ENCODE results near the gene AMD1. TPM values are rescaled to one million over a fixed set of nuclear protein-coding genes. Genes with fewer than 3 reads are reported as not detected.
A peak's percentile ranks its signal among the peaks of the same experiment; 100 is the strongest.

Gene AMD1
- total and polyA plus RNA-seq, 10 of the 15 experiments (the other 5 are each of a cell fraction or from before 2014, with no cell fraction given), result 58.2 to 116 (median 79.3) TPM

- TF ChIP-seq SMAD5 (IDR thresholded peaks at IDR 0.05; ENCODE audit: low read depth) (peak; percentile 99), ZBED1 (IDR thresholded peaks at IDR 0.05; ENCODE audit: borderline replicate concordance) (peak; percentile 85), KDM1A (IDR thresholded peaks at IDR 0.05; ENCODE audit: borderline replicate concordance) (no peak), LARP7 (IDR thresholded peaks at IDR 0.05) (no peak), IKZF2 (IDR thresholded peaks at IDR 0.05) (peak in 1 of 2 experiments; percentile 26; a peak in 1 of 4 replicates), ATF2 (IDR thresholded peaks at IDR 0.05; ENCODE audit: low read length) (no peak; the same call in 1 of the 2 replicates), CHD1 (IDR thresholded peaks at IDR 0.05; ENCODE audit: low read depth, low read length) (no peak; the same call in 1 of the 2 replicates), DPF2 (IDR thresholded peaks at IDR 0.05) (peak; percentile 98), NFYA (IDR thresholded peaks at IDR 0.05; ENCODE audit: borderline replicate concordance, low read depth, low read length) (peak; percentile 50; the same call in 1 of the 2 replicates)
- TF ChIP-seq, protein P1, sequence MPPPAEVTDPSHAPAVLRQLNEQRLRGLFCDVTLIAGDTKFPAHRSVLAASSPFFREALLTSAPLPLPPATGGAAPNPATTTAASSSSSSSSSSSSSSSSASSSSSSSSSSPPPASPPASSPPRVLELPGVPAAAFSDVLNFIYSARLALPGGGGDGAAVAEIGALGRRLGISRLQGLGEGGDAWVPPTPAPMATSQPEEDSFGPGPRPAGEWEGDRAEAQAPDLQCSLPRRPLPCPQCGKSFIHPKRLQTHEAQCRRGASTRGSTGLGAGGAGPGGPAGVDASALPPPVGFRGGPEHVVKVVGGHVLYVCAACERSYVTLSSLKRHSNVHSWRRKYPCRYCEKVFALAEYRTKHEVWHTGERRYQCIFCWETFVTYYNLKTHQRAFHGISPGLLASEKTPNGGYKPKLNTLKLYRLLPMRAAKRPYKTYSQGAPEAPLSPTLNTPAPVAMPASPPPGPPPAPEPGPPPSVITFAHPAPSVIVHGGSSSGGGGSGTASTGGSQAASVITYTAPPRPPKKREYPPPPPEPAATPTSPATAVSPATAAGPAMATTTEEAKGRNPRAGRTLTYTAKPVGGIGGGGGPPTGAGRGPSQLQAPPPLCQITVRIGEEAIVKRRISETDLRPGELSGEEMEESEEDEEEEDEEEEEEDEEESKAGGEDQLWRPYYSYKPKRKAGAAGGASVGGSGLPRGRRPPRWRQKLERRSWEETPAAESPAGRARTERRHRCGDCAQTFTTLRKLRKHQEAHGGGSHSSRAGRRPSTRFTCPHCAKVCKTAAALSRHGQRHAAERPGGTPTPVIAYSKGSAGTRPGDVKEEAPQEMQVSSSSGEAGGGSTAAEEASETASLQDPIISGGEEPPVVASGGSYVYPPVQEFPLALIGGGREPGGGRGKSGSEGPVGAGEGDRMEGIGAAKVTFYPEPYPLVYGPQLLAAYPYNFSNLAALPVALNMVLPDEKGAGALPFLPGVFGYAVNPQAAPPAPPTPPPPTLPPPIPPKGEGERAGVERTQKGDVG (CRISPR knock-in tag; IDR thresholded peaks at IDR 0.05), result no peak
- TF ChIP-seq, protein P2, sequence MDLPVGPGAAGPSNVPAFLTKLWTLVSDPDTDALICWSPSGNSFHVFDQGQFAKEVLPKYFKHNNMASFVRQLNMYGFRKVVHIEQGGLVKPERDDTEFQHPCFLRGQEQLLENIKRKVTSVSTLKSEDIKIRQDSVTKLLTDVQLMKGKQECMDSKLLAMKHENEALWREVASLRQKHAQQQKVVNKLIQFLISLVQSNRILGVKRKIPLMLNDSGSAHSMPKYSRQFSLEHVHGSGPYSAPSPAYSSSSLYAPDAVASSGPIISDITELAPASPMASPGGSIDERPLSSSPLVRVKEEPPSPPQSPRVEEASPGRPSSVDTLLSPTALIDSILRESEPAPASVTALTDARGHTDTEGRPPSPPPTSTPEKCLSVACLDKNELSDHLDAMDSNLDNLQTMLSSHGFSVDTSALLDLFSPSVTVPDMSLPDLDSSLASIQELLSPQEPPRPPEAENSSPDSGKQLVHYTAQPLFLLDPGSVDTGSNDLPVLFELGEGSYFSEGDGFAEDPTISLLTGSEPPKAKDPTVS (IDR thresholded peaks at IDR 0.05; ENCODE audit: low read depth, low read length), result no peak; the same call in 1 of the 2 replicates
- TF ChIP-seq, protein P3, sequence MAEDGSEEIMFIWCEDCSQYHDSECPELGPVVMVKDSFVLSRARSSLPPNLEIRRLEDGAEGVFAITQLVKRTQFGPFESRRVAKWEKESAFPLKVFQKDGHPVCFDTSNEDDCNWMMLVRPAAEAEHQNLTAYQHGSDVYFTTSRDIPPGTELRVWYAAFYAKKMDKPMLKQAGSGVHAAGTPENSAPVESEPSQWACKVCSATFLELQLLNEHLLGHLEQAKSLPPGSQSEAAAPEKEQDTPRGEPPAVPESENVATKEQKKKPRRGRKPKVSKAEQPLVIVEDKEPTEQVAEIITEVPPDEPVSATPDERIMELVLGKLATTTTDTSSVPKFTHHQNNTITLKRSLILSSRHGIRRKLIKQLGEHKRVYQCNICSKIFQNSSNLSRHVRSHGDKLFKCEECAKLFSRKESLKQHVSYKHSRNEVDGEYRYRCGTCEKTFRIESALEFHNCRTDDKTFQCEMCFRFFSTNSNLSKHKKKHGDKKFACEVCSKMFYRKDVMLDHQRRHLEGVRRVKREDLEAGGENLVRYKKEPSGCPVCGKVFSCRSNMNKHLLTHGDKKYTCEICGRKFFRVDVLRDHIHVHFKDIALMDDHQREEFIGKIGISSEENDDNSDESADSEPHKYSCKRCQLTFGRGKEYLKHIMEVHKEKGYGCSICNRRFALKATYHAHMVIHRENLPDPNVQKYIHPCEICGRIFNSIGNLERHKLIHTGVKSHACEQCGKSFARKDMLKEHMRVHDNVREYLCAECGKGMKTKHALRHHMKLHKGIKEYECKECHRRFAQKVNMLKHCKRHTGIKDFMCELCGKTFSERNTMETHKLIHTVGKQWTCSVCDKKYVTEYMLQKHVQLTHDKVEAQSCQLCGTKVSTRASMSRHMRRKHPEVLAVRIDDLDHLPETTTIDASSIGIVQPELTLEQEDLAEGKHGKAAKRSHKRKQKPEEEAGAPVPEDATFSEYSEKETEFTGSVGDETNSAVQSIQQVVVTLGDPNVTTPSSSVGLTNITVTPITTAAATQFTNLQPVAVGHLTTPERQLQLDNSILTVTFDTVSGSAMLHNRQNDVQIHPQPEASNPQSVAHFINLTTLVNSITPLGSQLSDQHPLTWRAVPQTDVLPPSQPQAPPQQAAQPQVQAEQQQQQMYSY (CRISPR knock-in tag; IDR thresholded peaks at IDR 0.05), result no peak
- TF ChIP-seq, protein P4, sequence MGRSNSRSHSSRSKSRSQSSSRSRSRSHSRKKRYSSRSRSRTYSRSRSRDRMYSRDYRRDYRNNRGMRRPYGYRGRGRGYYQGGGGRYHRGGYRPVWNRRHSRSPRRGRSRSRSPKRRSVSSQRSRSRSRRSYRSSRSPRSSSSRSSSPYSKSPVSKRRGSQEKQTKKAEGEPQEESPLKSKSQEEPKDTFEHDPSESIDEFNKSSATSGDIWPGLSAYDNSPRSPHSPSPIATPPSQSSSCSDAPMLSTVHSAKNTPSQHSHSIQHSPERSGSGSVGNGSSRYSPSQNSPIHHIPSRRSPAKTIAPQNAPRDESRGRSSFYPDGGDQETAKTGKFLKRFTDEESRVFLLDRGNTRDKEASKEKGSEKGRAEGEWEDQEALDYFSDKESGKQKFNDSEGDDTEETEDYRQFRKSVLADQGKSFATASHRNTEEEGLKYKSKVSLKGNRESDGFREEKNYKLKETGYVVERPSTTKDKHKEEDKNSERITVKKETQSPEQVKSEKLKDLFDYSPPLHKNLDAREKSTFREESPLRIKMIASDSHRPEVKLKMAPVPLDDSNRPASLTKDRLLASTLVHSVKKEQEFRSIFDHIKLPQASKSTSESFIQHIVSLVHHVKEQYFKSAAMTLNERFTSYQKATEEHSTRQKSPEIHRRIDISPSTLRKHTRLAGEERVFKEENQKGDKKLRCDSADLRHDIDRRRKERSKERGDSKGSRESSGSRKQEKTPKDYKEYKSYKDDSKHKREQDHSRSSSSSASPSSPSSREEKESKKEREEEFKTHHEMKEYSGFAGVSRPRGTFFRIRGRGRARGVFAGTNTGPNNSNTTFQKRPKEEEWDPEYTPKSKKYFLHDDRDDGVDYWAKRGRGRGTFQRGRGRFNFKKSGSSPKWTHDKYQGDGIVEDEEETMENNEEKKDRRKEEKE (IDR thresholded peaks at IDR 0.05), result no peak
- TF ChIP-seq, protein P5, sequence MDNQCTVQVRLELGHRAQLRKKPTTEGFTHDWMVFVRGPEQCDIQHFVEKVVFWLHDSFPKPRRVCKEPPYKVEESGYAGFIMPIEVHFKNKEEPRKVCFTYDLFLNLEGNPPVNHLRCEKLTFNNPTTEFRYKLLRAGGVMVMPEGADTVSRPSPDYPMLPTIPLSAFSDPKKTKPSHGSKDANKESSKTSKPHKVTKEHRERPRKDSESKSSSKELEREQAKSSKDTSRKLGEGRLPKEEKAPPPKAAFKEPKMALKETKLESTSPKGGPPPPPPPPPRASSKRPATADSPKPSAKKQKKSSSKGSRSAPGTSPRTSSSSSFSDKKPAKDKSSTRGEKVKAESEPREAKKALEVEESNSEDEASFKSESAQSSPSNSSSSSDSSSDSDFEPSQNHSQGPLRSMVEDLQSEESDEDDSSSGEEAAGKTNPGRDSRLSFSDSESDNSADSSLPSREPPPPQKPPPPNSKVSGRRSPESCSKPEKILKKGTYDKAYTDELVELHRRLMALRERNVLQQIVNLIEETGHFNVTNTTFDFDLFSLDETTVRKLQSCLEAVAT (IDR thresholded peaks at IDR 0.05), result peak; percentile 86
Observed at GRCh38 chr6:110873981-110874879, at the start of gene AMD1 (continued).

All from GM12878 (cell line).